ENCODE results near the gene TTC21A.

The TTC21A gene

DNA sequence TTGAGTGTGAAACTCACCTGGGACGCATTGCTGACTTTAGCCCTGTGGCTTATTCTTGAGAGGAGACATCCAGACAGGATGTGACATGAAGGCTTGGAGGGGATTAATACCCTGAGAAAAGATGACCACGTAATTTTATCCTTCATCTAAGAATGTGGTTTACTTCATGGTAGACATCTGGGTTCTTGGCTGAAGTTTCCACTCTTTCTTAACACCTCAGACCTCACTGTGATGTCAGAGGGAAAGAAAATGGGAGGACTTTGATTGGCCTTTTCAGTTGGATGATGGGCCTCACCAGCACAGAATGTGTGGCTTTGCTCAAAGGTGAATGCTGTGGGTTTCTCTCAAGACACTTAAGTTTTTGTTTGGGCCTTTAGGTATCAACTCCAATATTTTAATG, 16.6 kb upstream of the TTC21A start:
- CTCF ChIA-PET, result interaction anchor here (0.7 kb wide), 1 partner anchor 130 kb away, joined by 3 read pairs; no protein-coding TSS in a partner anchor
- no peaks in the 10 kb centered on the region for H3K4me1 ChIP-seq (ENCODE audit: control insufficient read depth, insufficient read depth, low read length)
- no peak overlapping the region for H3K27ac ChIP-seq (ENCODE audit: extremely low read depth, low read depth, low read length)
- TF ChIP-seq ZSCAN16 (tag by site-specific recombination; IDR thresholded peaks at IDR 0.05) (no peak), ZNF658 (tag by site-specific recombination; IDR thresholded peaks at IDR 0.05) (no peak), ZNF549 (tag by site-specific recombination; IDR thresholded peaks at IDR 0.05) (no peak), SCRT1 (tag by site-specific recombination; IDR thresholded peaks at IDR 0.05; ENCODE audit: borderline replicate concordance) (no peak), ZNF514 (tag by site-specific recombination; IDR thresholded peaks at IDR 0.05) (no peak), ZNF138 (tag by site-specific recombination; IDR thresholded peaks at IDR 0.05; ENCODE audit: borderline replicate concordance) (no peak), TRIM28 (IDR thresholded peaks at IDR 0.05; ENCODE audit: borderline replicate concordance, low read length) (no peak), ZNF214 (tag by site-specific recombination; IDR thresholded peaks at IDR 0.05; ENCODE audit: borderline replicate concordance) (no peak), ZBTB48 (tag by site-specific recombination; IDR thresholded peaks at IDR 0.05) (no peak), ZNF394 (tag by site-specific recombination; IDR thresholded peaks at IDR 0.05; ENCODE audit: borderline replicate concordance) (no peak), PRDM1 (tag by site-specific recombination; IDR thresholded peaks at IDR 0.05) (no peak), ZNF626 (tag by site-specific recombination; IDR thresholded peaks at IDR 0.05) (no peak), REPIN1 (tag by site-specific recombination; IDR thresholded peaks at IDR 0.05; ENCODE audit: low read depth) (no peak), KLF16 (tag by site-specific recombination; IDR thresholded peaks at IDR 0.05) (no peak), ZNF426 (tag by site-specific recombination; IDR thresholded peaks at IDR 0.05) (no peak), ZNF184 (tag by site-specific recombination; IDR thresholded peaks at IDR 0.05) (no peak)
- TF ChIP-seq, protein P1, sequence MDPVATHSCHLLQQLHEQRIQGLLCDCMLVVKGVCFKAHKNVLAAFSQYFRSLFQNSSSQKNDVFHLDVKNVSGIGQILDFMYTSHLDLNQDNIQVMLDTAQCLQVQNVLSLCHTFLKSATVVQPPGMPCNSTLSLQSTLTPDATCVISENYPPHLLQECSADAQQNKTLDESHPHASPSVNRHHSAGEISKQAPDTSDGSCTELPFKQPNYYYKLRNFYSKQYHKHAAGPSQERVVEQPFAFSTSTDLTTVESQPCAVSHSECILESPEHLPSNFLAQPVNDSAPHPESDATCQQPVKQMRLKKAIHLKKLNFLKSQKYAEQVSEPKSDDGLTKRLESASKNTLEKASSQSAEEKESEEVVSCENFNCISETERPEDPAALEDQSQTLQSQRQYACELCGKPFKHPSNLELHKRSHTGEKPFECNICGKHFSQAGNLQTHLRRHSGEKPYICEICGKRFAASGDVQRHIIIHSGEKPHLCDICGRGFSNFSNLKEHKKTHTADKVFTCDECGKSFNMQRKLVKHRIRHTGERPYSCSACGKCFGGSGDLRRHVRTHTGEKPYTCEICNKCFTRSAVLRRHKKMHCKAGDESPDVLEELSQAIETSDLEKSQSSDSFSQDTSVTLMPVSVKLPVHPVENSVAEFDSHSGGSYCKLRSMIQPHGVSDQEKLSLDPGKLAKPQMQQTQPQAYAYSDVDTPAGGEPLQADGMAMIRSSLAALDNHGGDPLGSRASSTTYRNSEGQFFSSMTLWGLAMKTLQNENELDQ (tag by site-specific recombination; IDR thresholded peaks at IDR 0.05; ENCODE audit: low read depth), result no peak
- TF ChIP-seq, protein P2, sequence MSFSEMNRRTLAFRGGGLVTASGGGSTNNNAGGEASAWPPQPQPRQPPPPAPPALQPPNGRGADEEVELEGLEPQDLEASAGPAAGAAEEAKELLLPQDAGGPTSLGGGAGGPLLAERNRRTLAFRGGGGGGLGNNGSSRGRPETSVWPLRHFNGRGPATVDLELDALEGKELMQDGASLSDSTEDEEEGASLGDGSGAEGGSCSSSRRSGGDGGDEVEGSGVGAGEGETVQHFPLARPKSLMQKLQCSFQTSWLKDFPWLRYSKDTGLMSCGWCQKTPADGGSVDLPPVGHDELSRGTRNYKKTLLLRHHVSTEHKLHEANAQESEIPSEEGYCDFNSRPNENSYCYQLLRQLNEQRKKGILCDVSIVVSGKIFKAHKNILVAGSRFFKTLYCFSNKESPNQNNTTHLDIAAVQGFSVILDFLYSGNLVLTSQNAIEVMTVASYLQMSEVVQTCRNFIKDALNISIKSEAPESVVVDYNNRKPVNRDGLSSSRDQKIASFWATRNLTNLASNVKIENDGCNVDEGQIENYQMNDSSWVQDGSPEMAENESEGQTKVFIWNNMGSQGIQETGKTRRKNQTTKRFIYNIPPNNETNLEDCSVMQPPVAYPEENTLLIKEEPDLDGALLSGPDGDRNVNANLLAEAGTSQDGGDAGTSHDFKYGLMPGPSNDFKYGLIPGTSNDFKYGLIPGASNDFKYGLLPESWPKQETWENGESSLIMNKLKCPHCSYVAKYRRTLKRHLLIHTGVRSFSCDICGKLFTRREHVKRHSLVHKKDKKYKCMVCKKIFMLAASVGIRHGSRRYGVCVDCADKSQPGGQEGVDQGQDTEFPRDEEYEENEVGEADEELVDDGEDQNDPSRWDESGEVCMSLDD (tag by site-specific recombination; IDR thresholded peaks at IDR 0.05), result no peak
- TF ChIP-seq, protein P3, sequence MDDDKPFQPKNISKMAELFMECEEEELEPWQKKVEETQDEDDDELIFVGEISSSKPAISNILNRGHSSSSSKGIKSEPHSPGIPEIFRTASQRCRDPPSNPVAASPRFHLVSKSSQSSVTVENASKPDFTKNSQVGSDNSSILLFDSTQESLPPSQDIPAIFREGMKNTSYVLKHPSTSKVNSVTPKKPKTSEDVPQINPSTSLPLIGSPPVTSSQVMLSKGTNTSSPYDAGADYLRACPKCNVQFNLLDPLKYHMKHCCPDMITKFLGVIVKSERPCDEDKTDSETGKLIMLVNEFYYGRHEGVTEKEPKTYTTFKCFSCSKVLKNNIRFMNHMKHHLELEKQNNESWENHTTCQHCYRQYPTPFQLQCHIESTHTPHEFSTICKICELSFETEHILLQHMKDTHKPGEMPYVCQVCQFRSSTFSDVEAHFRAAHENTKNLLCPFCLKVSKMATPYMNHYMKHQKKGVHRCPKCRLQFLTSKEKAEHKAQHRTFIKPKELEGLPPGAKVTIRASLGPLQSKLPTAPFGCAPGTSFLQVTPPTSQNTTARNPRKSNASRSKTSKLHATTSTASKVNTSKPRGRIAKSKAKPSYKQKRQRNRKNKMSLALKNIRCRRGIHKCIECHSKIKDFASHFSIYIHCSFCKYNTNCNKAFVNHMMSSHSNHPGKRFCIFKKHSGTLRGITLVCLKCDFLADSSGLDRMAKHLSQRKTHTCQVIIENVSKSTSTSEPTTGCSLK (tag by site-specific recombination; IDR thresholded peaks at IDR 0.05), result no peak
- no peaks in the 10 kb centered on the region for H3K9me3 ChIP-seq (ENCODE audit: control insufficient read depth, insufficient read depth, low read depth, low read length)
- peaks cover 4 to 87% of the 10 kb centered on the region in 2 experiments for H3K36me3 ChIP-seq (ENCODE audit: control insufficient read depth in 2 of 2, insufficient read depth in 1 of 2, low read length in 2 of 2)
- POLR2A ChIA-PET, result no interaction called here
- no peak overlapping the region for H3K4me3 ChIP-seq (ENCODE audit: low read depth, low read length)
